ENCODE data around the gene ZNF652.

ZNF652 gene

DNA sequence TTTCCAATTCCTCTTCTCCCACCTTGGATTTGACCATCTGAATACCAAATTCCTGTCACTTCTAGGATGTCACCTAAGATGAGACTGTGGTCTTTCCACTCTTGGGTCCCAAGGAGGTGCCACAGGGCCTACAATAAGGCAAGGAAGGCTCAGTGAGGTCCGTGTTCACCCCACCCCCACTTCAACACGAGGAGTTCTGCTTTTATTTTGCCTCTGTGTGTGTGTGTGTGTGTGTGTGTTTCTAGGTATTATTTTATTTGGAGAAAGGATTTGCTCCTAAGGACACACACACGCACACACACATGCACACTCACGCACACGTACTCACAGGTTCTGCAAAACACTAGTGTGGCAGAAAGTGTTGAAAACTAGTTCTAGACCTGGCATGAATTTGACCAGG lies 106.9 kb downstream of the ZNF652 start:
- no peak overlapping the region for H3K27ac ChIP-seq
- TF ChIP-seq, protein P1, sequence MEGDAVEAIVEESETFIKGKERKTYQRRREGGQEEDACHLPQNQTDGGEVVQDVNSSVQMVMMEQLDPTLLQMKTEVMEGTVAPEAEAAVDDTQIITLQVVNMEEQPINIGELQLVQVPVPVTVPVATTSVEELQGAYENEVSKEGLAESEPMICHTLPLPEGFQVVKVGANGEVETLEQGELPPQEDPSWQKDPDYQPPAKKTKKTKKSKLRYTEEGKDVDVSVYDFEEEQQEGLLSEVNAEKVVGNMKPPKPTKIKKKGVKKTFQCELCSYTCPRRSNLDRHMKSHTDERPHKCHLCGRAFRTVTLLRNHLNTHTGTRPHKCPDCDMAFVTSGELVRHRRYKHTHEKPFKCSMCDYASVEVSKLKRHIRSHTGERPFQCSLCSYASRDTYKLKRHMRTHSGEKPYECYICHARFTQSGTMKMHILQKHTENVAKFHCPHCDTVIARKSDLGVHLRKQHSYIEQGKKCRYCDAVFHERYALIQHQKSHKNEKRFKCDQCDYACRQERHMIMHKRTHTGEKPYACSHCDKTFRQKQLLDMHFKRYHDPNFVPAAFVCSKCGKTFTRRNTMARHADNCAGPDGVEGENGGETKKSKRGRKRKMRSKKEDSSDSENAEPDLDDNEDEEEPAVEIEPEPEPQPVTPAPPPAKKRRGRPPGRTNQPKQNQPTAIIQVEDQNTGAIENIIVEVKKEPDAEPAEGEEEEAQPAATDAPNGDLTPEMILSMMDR (conservative IDR thresholded peaks at IDR 0.05; ENCODE audit: low read depth), result no peak
- ChIA-PET CTCF (no interaction called here), POLR2A (ENCODE audit: low non-redundant PET) (no interaction called here)
- DNase-seq (ENCODE audit: low spot score), result no peak

- no peak for DNase-seq (ENCODE audit: low spot score)
- ChIA-PET POLR2A (ENCODE audit: low non-redundant PET) (no interaction called here), CTCF (interaction anchor here (0.6 kb wide), 1 partner anchor 614 kb away, joined by 11 read pairs; no protein-coding TSS in a partner anchor)
- H3K27ac ChIP-seq, result no peak overlapping the region
- TF ChIP-seq, protein P1 (conservative IDR thresholded peaks at IDR 0.05; ENCODE audit: low read depth), result no peak
Measured at GRCh38 chr17:49254066-49254465, 108.0 kb downstream of the ZNF652 start.

- DNase-seq (ENCODE audit: low spot score), result no peak
- ChIA-PET CTCF (no interaction called here), POLR2A (ENCODE audit: low non-redundant PET) (no interaction called here)
- H3K27ac ChIP-seq, result no peak overlapping the region
- TF ChIP-seq, protein P1 (conservative IDR thresholded peaks at IDR 0.05; ENCODE audit: low read depth), result no peak
Measured at GRCh38 chr17:49252148-49252695, 109.8 kb downstream of the ZNF652 start.

GRCh38 chr17:49249890-49250522 lies 112.0 kb downstream of the ZNF652 start:
- TF ChIP-seq, protein P1 (conservative IDR thresholded peaks at IDR 0.05; ENCODE audit: low read depth), result no peak
- POLR2A ChIA-PET (ENCODE audit: low non-redundant PET), result interaction anchor here (0.5 kb wide), 1 partner anchor 8 kb away, joined by 4 read pairs; no protein-coding TSS in a partner anchor
- no peak for DNase-seq (ENCODE audit: low spot score)
- H3K27ac ChIP-seq, result no peak overlapping the region
- CTCF ChIA-PET, result no interaction called here

DNA sequence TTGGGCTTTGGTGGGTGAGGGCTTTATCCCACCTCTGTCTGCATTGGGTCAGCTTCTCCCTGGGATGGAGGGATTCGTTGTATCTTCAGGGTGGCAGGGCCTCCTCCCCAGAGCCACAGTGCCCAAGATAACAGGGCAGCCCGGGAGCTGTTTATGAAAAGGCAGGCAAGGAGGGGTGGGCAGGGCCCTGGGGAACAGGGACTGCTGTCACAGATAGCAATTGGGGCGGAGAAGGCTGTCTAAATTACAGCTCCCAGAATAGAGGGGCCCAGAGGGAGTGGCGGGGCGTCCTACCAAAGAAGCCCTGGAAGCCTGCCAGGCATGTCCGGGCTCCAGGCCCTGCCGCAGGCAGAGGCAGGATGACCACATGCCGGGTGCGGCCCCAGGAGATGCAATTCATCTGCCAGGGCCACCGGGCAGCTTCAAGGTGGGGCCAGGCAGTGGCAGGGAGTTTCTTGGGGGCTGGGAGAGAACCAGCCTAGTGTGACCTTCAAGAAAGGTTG lies 112.7 kb downstream of the ZNF652 start:
- peak overlapping the region; percentile 22; the same call in 1 of the 2 replicates for H3K27ac ChIP-seq
- CTCF ChIA-PET, result interaction anchor here (0.8 kb wide), 1 partner anchor 42 kb away, joined by 3 read pairs; no protein-coding TSS in a partner anchor
- TF ChIP-seq, protein P1 (conservative IDR thresholded peaks at IDR 0.05; ENCODE audit: low read depth), result no peak
- no peak for DNase-seq (ENCODE audit: low spot score)
- POLR2A ChIA-PET (ENCODE audit: low non-redundant PET), result interaction anchor here (0.5 kb wide), 1 partner anchor 9 kb away, joined by 4 read pairs; no protein-coding TSS in a partner anchor

GRCh38 chr17:49247944-49248343 lies 114.1 kb downstream of the ZNF652 start:
- no peak overlapping the region for H3K27ac ChIP-seq
- DNase-seq (ENCODE audit: low spot score), result no peak
- TF ChIP-seq, protein P1 (conservative IDR thresholded peaks at IDR 0.05; ENCODE audit: low read depth), result no peak
- ChIA-PET POLR2A (ENCODE audit: low non-redundant PET) (interaction anchor here (0.6 kb wide), 2 partner anchors 148 to 300 kb away, joined by 3 read pairs; no protein-coding TSS in a partner anchor), CTCF (interaction anchor here (1.2 kb wide), 1 partner anchor 9 kb away, joined by 7 read pairs; no protein-coding TSS in a partner anchor)

Data from RWPE1 (cell line).